GM12864 (cell line): Measurements from ENCODE around the gene ATP8B3.

ENCODE experiments used
- DNase-seq: peaks from one replicate; pipeline ENCODE4 v3.0.0-alpha.2; 2011; ENCODE audit warnings: low read depth
- H3K4me3 ChIP-seq: 2 replicates; pipeline ENCODE4 v1.5.1; 2011; ENCODE audit warnings: mild to moderate bottlenecking, low read depth, low read length, control low read depth
- TF ChIP-seq, protein P1 (sequence below): IDR thresholded peaks from 2 replicates; pipeline ENCODE4 v1.5.1; 2011; ENCODE audit warnings: low read depth, mild to moderate bottlenecking, moderate library complexity, low read length, control low read depth, inconsistent platforms; ENCODE audit errors: missing control alignments

ATP8B3 gene

DNA sequence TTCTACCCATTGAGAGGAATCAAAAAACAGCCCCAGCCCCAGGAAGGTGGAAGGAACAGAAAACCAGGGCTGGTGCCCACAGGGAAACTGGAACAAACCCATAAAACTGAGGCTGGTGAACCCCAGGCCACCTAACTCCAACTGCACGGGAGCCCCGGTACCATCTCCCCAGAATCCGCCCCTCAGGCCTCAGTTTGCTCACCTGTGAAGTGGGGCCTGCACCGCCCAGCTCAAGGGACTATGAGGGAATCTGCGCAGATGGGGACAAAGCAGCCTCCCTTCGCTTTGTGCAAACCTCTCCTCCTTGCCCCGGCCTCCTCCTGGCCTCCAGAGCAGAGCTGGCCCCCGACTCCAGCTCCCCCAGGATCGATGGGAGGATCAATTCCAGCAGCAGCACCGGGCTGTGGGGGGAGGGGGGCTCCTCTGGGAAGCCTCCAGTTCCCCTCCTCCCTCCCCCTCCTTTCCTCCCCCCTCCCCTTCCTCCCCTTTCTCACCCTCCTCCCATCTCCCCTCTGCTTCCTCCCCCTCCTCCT lies 67.9 kb downstream of the ATP8B3 start:
- no peak for DNase-seq
- TF ChIP-seq, protein P1, sequence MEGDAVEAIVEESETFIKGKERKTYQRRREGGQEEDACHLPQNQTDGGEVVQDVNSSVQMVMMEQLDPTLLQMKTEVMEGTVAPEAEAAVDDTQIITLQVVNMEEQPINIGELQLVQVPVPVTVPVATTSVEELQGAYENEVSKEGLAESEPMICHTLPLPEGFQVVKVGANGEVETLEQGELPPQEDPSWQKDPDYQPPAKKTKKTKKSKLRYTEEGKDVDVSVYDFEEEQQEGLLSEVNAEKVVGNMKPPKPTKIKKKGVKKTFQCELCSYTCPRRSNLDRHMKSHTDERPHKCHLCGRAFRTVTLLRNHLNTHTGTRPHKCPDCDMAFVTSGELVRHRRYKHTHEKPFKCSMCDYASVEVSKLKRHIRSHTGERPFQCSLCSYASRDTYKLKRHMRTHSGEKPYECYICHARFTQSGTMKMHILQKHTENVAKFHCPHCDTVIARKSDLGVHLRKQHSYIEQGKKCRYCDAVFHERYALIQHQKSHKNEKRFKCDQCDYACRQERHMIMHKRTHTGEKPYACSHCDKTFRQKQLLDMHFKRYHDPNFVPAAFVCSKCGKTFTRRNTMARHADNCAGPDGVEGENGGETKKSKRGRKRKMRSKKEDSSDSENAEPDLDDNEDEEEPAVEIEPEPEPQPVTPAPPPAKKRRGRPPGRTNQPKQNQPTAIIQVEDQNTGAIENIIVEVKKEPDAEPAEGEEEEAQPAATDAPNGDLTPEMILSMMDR: no peak
- H3K4me3 ChIP-seq: no peak overlapping the region

DNA sequence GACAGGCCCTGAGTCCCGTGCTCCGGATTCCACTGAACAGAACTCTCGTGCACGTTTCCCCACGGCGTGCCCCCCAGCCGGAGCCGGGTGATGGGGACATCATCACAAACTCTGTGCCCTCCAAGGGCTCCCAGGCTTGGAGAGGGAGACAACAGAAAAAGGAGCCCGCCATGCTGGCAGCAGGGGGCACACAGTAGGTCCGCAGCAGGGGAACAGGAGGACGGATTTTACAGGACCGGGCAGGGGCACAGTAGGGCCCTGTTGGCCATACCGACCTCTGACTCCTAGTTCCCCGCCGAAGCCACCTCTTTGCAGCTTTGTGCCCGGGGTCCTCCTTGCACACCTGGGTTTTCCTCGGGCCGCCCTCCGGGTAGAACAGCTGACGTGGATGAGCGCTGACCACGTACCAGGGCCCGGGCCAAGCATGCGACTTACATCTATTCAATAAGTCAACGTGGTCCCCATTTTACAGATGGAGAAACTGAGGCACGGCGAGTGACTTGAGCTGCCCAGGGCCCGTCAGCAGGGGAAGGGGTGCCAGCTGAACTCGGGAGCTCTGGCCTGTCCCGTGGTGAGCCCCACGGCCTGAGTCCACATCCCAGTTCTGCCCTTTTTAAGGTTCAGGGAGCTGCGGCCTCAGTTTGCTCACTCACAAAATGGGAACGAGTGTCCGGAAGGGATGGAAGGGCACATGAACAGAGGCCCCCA lies 68.9 kb downstream of the ATP8B3 start:
- no peak overlapping the region for H3K4me3 ChIP-seq
- DNase-seq: no peak
- TF ChIP-seq, protein P1: no peak

DNA sequence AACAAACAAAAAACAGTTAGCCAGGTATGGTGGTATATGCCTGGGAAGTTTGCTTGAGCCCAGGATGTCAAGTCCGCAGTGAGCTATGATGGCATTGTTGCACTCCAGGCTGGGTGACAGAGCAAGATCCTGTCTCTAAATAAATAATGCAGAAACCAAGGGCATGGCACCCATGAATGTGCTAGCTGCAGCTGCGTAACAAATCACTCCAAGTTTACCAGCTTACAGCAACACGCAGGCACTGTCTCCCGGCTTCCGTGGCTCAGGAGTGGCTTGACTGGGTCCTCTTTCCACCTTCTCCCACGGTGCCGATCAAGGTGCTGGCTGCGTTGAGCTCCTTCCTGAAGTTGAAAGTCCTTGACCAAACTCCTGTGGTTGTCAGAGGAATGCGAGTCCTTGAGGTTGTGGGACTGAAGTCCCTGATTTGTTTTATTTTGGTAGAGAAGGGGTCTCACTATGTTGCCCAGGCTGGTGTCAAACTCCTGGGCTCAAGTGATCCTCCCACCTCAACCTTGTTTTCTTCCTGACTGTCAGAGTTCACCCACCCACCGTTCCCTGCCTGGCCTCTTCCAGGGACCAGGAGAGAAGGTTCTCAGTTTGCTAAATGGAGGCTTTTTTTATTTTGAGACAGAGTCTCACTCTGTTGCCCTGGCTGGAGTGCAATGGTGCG lies 72.0 kb downstream of the ATP8B3 start:
- DNase-seq: no peak
- TF ChIP-seq, protein P1: no peak
- no peak overlapping the region for H3K4me3 ChIP-seq

DNA sequence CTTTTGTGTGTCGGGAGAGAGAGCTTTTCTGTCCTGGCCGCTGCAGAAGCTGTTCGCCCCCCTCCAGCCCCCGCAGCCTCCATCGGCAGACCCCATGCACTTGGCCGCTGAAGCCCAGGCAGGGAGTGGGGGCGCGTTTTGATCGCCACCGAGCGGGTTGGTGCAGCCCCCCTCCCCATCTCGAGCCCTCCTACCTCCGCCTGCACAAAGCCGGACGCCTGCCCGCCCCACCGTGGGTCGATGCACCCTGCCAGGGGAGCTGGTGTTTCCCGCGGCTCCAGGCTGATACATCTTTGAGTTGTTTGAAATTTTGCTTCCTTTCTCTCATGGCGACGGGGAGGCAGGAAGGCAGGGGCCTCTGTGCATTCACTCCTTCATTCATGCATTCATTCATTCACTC lies 75.1 kb downstream of the ATP8B3 start:
- no peak for DNase-seq
- no peak overlapping the region for H3K4me3 ChIP-seq
- TF ChIP-seq, protein P1: no peak

DNA sequence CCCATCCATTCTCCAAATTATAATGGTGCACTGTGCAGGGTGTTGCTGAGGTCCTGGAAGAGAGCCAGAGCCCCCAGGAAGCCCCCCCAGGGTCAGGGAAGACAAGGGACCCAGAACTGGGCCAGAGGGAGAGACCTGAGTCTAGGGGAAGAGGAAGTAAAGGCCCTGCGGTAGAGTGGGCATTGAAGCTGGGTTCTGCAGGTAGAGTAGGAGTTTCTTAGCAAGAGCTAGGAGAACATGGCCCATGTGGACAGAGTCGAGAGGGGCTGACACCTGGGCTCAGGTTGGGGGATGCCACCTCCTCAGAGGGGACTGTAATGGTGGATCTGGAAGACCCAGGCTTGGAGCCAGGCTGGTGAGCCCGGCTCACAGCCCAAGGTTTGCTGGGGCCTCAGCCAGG lies 75.8 kb downstream of the ATP8B3 start:
- no peak overlapping the region for H3K4me3 ChIP-seq
- TF ChIP-seq, protein P1: no peak
- DNase-seq: no peak

DNA sequence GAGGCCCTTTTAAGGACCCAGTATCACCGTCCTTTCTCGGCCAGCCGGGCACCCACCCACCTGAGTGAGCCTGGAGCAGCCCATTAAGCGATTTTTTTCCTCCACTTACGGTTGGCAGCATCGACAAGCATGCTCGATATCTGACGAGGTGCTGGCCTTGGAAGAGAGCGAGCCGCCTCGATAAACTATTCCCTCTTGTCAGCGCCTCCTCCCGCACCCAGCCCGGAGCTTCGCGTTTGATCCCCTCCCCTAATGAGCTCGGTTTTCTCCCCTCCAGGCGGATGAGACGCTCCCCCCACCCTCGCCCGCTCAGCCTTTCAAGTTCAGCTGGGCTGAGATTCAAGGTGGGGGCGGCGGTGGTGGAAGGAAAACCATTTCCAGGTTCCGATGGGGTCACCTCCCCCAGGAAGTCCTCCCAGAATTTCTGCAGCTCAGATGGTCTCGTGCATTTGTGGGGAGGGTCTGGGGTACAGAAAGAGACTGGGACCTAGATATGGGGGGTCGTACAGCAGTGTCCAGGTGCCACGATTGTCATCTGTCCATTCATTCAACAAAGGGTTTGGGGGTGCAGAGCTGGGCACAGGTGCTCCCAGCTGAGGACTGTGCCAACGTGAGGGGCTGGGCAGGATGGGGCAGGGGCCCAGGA lies 77.6 kb downstream of the ATP8B3 start:
- DNase-seq: no peak
- no peak overlapping the region for H3K4me3 ChIP-seq

More for the DNA sequence above, 77.6 kb downstream of the ATP8B3 start:
- TF ChIP-seq, protein P1: no peak
